DMS79 treated with DMSO at 0.1 percent for 48 hours (cell line): ENCODE data around the gene LARGE1.
A peak's percentile ranks its signal among the peaks of the same experiment; 100 is the strongest.

Experiments
- DNase-seq: peaks from one replicate; lab custom pipeline; 2025; lab: John Stamatoyannopoulos, UW

Gene LARGE1

DNA sequence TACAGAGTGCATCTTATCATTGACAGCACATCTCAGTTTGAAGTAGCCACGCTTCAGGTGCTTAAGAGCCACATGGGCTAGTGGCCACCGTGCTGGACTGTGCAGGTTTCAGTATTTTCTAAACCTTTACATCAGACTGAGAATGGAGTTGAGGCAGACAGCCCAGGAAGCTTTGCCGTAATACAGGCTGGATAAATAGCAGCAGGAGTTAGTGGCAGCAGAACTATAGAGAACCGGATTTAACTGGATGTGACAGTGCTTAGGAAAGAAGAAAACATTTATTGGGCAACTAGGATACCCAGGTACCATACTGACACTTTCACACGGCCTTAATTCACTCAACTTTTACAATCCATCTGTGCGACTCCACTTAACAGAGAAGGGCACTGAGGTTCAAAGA is 145.5 kb downstream of the LARGE1 start:
- DNase-seq, result no peak

- DNase-seq, result no peak
These were observed 147.5 kb downstream of the LARGE1 start for GRCh38 chr22:33772745-33773144.

DNA sequence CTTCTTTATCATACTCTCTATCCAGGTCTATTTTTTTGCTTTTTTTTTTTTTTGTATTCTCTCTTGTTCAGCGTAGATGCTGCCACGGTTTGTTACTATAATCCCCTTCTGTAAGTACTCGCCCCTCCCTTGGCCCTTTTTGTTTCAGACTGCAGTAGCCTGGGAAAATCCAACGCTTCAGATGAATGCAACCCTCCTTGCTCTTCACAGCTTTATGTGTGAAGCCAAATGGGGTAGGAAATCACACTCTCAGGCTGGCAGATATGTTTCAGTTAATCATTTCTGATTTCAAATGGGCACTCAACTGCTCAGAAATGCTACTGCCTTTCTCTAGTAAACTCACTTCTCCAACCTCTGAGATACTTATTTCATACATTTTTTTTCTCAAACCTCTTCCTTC is 149.1 kb downstream of the LARGE1 start:
- DNase-seq, result no peak

- DNase-seq, result no peak
These were observed 149.6 kb downstream of the LARGE1 start for GRCh38 chr22:33770723-33771122.

DNA sequence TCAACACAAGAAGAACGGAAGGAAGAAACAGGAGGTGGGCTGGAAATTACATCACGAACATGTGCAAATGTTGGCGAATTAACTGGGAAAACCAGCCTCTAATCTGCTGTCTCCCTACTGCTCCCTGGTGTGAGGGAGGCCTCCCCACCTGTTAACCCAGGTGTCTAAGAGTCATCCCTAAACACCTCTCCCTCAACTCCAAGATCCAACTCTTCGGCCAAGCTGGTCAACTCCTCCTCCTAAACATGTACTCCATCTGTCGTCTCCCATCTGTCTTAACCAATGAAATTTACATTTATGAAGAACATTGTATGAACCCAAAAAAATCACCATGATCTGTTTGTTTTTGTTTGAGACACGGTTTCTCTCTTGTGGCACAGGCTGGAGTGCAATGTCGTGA is 154.2 kb downstream of the LARGE1 start:
- DNase-seq, result no peak

GRCh38 chr22:33758961-33759360 is 161.3 kb downstream of the LARGE1 start:
- no peak for DNase-seq

DNA sequence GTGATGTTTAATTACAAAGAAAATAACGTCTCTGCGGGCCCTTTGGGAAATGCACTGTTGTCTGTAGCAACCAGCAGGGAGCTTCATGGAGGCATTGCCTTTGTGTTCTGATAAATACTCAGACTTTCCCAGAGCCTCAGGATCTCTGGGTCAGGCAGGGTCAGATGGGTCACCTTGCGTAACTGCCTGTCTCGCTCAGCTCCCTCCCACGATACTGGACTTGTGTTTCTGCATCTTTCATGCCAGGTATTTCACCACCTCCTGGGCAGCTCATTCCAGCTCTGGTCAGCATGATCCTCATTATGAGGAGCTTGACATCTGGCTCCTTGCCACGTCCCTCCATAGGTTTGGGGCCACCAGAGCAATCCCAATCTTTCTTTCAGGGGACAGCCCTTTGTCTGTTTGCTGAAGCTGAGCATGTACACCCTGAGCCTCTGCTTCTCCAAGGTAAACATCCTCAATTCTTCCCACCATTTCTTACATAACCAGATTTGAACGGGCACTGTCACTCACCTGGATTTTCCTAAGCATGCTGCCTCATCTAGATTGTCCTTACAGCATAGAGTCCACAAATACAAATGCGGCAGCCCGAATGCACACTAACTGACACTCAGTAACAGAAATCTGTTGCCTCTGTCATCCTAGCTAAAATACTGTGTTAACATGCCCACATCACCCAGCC is 162.3 kb downstream of the LARGE1 start:
- no peak for DNase-seq

DNA sequence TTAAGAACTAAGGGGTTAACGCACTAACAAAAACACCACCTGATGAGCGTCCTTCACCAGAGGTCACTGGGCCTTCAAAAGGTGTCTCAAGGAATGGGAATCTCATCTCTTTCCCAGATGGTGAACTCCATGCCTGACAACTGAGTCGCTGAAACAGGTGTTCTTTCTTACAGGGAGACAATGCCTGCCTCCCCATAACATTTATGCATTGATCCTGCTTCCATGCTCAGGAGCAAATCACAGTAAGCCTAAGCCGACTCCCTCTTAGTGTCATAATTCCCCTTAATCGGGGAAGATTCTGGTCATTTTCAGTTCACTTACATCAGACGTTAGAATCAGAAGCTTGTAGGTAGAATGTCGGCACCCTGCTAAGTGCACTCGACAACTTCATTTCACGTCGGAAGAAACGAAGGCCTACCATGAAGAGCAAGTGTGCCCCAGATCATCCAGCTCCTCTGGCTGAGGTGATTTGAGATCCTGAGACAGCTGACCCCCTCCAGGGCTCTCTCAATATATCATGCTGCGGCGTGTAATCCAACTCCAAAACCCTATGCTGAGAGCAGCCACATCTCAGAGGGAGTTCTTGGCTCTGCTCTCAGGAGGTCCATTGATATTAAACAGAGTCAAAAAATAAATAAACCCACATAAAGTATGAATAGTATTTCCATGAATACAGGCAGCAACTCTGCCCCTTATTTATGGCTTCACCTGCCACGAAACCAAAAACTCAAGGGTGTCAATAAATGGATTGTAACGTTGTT is 163.1 kb downstream of the LARGE1 start:
- DNase-seq, result peak; percentile 1

GRCh38 chr22:33756508-33756949 is 163.7 kb downstream of the LARGE1 start:
- no peak for DNase-seq

GRCh38 chr22:33748714-33749113 is 171.6 kb downstream of the LARGE1 start:
- DNase-seq, result no peak

DNA sequence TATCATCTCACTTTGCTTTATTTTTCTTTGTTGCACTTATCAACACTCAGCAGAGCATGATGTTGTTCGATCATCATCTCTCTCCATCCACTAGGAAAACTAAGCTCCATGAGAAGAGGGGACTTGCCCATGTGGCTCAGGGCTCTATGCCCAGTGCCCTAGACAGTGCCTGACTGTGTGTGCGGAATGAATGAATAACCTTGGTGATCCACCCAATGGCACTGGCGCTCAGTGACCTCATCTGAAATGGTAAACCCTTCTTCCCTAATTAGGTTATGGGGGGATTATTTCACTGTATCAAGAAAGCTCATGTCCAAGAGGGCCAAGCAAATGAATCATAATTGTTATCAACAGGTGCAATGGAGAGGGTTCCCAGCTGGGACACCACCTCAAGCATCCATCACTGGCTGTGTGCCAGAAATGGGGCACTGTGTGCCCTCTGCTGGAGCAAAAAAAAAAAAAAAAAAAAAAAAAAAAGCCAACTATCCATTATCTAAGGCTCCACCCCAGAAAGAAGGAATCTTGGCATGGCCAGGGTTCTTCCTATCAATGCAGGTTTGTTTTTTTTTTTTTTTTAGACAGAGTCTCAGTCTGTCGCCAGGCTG is 172.6 kb downstream of the LARGE1 start:
- DNase-seq, result peak; percentile 23

GRCh38 chr22:33747029-33747428 is 173.2 kb downstream of the LARGE1 start:
- DNase-seq, result no peak

GRCh38 chr22:33746501-33746928 is 173.8 kb downstream of the LARGE1 start:
- no peak for DNase-seq

DNA sequence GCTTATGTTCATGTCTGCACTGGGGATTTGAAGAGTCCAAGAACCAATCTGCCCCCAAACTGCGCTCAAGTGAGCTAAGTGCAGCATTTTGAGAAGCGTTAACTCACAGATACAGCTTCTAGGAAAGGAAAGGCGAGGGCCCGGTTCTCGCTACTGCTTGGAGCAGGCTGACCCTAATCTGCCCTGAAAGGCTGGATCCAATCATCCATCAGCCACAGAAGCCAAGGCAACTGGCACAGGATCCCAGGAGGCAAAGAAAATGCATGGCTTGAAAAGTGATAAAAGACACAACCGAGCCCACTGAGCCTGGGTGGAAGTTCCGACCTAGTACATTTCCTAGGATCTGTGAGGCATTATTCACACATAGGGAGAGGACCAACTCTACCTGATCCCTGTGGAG is 174.8 kb downstream of the LARGE1 start:
- DNase-seq, result no peak

GRCh38 chr22:33743756-33744155 is 176.5 kb downstream of the LARGE1 start:
- DNase-seq, result no peak

GRCh38 chr22:33741025-33741424 is 179.3 kb downstream of the LARGE1 start:
- no peak for DNase-seq

- DNase-seq, result no peak
These were observed 180.8 kb downstream of the LARGE1 start for GRCh38 chr22:33739516-33739915.

GRCh38 chr22:33737662-33738061 is 182.6 kb downstream of the LARGE1 start:
- no peak for DNase-seq

- no peak for DNase-seq
These were observed 184.3 kb downstream of the LARGE1 start for GRCh38 chr22:33735978-33736377.

- DNase-seq, result no peak
These were observed 191.4 kb downstream of the LARGE1 start for GRCh38 chr22:33728847-33729246.

DNA sequence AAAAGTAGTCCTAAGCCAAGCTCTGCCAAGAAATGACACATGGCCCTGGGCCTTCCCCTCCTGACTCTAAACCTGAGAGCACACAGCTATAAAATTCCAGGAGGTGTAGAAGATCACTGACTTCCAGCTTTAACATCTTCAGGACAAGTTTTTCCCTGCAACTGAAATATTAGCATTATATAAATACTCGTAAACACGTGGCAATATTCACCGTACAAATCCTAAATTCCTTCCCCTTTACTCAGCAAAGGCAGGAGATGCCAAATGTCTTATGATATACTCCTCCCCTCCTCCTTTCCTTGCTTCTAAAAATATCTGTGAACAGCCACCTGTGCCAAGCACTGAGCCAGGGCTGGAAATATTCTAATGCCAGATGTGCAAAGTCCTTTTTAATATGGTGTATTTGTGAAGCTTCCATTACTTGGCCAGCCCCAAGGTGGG is 194.0 kb downstream of the LARGE1 start:
- DNase-seq, result no peak

DNA sequence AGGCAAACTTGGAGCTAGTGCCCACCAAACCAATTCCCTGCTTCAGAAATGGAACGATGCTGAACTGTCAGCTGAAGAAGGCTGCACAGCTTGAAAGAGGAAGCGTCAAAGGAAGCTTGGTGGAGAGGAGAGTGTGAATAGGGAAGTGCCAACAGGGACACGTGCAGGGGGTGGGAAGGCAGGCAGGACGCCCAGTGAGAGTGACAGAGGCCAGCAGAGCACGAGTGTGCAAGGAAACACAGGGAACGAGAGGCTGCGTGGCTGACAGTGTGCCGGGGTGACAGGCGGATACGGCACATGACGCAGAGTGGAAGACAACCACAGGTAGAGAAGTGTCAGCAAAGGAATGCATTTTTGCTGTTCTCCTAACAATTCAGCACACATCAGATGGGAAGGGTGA is 196.4 kb downstream of the LARGE1 start:
- no peak for DNase-seq

- no peak for DNase-seq
These were observed 197.5 kb downstream of the LARGE1 start for GRCh38 chr22:33722816-33723215.
